Motor neuron (in vitro differentiated cells): Measurements from ENCODE around the gene ADAMTSL2. TPM values are rescaled to one million over a fixed set of nuclear protein-coding genes. Genes with fewer than 3 reads are reported as not detected.

Source experiments
- ATAC-seq, 8 experiments: fragments of 200-7000 bp; cut with Tn5 transposase; replicated peaks in 6 of 8; 2 replicates each; pipeline ENCODE4 v1.8.0; 2021; ENCODE audit warnings: mild to moderate bottlenecking in 8 of 8, moderate library complexity in 8 of 8
- H3K27ac ChIP-seq, 2 donors: fragments of 250-450 bp; sonication (Bioruptor Pico); 2 replicates each; pipeline ENCODE4 v1.9.0; 2021; ENCODE audit warnings: antibody characterized with exemption in 2 of 2, mild to moderate bottlenecking in 2 of 2, moderate library complexity in 1 of 2
- H3K4me1 ChIP-seq, 2 donors: fragments of 250-450 bp; sonication (Bioruptor Pico); replicated peaks in 1 of 2; 2 replicates each; pipeline ENCODE4 v1.6.1; 2021; ENCODE audit warnings: antibody characterized with exemption in 2 of 2, mild to moderate bottlenecking in 2 of 2, moderate library complexity in 1 of 2
- H3K4me3 ChIP-seq, 5 donors: fragments of 250-450 bp; sonication (Bioruptor Pico); 2 replicates each; pipeline ENCODE4 v1.9.0; 2021; ENCODE audit warnings: antibody characterized with exemption in 5 of 5, mild to moderate bottlenecking in 5 of 5, moderate library complexity in 4 of 5
- whole genome bisulfite sequencing, 10 experiments: fragments of 450-650 bp; shearing (Covaris generic); methylation state at CpG; one replicate each; pipeline ENCODE4 v1.0.0; 2022; 5-methylcytosine and 5-hydroxymethylcytosine counted together
- in situ Hi-C, 9 experiments: fragments of 400-800 bp; cut with MboI; loops; one replicate each; pipeline ENCODE4 v1.15.0; 2021; ENCODE audit warnings: low sequenced_read_pairs in 9 of 9, low pct_unique_long_range_greater_than_20kb in 2 of 9; ENCODE audit not compliant: unreplicated experiment in 9 of 9
- total RNA-seq, 8 experiments: library from RNA; unstranded; fragments of 300-600 nt; gene quantifications; 2 replicates each; pipeline versions ENCODE4 v1.2.3 to v1.2.4, GENCODE V29; 2022

The ADAMTSL2 gene
- total RNA-seq, 8 experiments from 2014 or later: 0.10 to 0.93 (median 0.32) TPM; not detected in 1

- in situ Hi-C loops: no loop called here
- H3K27ac ChIP-seq: peak overlapping the region; percentile 9 to 67
- H3K4me1 ChIP-seq: peaks cover 20 to 23% of the 10 kb centered on the region in 2 donors
- peak; percentile 29 to 78 (median 69) for ATAC-seq
- H3K4me3 ChIP-seq: no peak overlapping the region
- WGBS, 10 experiments: 7 to 71% (median 48%) methylated on average over 2 to 13 of the region's 18 CpGs; no CpG with 5 or more reads in 4 of the 10 experiments
Measured at GRCh38 chr9:133506653-133507038, 27.9 kb upstream of the ADAMTSL2 start.

DNA sequence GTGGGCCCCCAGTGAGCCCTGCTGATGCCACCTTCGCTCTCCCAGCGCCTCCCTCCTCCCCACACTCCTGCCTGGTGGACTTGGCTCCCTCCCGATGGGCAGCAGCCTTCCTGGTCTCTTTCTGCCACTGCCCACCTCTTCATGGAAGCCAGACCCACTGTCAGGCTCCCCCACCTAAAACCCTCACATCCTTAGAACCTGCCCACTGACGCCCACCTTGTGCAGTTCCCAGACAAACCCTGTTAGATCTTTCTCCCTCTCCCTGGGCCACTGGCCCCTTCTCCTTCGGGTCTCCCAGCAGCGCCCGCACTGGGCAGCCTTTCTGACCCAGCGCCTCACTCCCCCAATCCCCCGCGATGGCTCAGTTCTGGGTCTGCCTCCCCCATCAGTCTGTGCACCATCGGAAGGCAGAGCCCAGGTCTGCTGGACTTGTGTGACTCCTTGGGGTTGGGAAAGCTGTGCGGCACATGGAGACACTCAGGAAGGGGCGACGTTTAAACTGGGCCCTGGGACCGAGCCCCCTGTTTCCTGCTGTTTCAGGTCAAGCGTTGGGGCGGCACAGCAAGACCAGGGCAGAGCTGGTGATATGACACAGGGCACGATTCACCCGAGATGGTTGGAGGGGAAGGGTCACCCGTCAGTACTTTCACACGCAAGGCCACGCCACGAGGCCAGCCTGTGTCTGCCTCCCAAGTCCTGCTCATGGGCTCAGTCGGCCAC, 27.1 kb upstream of the ADAMTSL2 start:
- WGBS, 10 experiments: 72 to 100% (median 90%) methylated on average over 3 to 9 of the region's 24 CpGs; no CpG with 5 or more reads in 5 of the 10 experiments
- in situ Hi-C loops: no loop called here

GRCh38 chr9:133508046-133508445, 26.5 kb upstream of the ADAMTSL2 start:
- 50 to 100% methylated on average over 1 of the region's 8 CpGs; no CpG with 5 or more reads in 8 of the 10 experiments for WGBS, 10 experiments
- ATAC-seq: no peak
- H3K4me1 ChIP-seq: peaks cover 20 to 23% of the 10 kb centered on the region in 2 donors
- in situ Hi-C loops: no loop called here
- H3K4me3 ChIP-seq: no peak overlapping the region
- no peak overlapping the region for H3K27ac ChIP-seq

More for the DNA sequence above, 27.1 kb upstream of the ADAMTSL2 start:
- Histone ChIP-seq H3K27ac (peak overlapping the region; percentile 9 to 67), H3K4me3 (no peak overlapping the region), H3K4me1 (peaks cover 20 to 23% of the 10 kb centered on the region in 2 donors)
- ATAC-seq: no peak

DNA sequence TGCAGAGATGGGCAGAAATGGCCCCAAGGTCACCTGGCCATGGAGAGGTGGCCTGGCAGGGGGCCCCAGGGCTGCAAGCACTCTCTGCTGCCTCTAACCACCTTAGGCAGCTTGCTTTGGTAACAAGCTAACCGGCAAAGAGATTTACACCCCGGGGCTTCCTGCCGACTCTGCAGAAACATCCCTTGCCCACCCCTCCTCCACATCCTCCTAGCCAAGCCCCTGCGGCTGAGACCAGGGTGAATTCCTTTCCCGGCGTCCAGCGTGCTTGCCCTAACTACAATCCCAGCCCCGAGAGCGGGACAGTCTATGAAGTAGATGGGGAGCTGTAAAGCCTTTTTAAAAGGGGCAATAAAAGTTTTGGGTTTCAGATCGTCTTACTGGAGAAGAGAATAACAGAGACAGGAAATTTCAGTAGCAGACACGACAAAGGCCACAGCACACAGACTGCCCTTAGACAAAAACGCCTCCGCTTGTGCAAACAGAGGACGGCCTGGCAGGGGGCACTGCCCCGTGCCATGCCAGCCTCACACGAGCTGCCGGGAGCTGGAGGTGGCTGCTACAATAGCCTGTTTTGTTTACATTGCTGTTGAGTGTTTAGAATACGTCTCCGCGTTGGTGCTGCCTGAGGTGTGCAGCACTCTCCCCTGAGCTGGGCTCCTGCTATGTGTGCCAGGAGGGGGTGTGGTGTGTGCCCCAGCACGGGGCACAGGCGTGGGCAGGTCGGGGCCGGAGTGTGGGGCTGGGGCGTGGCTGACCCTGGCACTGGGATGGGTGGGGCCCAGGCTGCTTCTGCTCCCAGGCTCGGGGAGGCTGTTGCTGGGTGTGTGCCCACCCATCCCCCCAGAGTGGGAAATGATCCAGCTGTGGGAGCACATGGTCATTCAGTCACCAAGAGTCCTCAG, 25.1 kb upstream of the ADAMTSL2 start:
- Histone ChIP-seq H3K27ac (no peak overlapping the region), H3K4me1 (peaks cover 22 to 28% of the 10 kb centered on the region in 2 donors), H3K4me3 (no peak overlapping the region)
- in situ Hi-C loops: no loop called here
- WGBS, 10 experiments: 0 to 20% (median 11%) methylated on average over 1 to 13 of the region's 26 CpGs; no CpG with 5 or more reads in 5 of the 10 experiments
- peak; percentile 9 to 72 (median 47) for ATAC-seq

GRCh38 chr9:133510926-133511505, 23.5 kb upstream of the ADAMTSL2 start:
- H3K4me3 ChIP-seq: no peak overlapping the region
- 75% methylated on average over 4 of the region's 27 CpGs; no CpG with 5 or more reads in 9 of the 10 experiments for WGBS, 10 experiments
- in situ Hi-C loops: no loop called here
- no peak overlapping the region for H3K27ac ChIP-seq
- peaks cover 26 to 31% of the 10 kb centered on the region in 2 donors for H3K4me1 ChIP-seq
- no peak for ATAC-seq

GRCh38 chr9:133511607-133512006, 22.9 kb upstream of the ADAMTSL2 start:
- 50 to 100% (median 74%) methylated on average over 1 to 9 of the region's 10 CpGs; no CpG with 5 or more reads in 4 of the 10 experiments for WGBS, 10 experiments
- no peak overlapping the region for H3K4me3 ChIP-seq
- in situ Hi-C loops: no loop called here
- peaks cover 24 to 28% of the 10 kb centered on the region in 2 donors for H3K4me1 ChIP-seq
- ATAC-seq: no peak
- H3K27ac ChIP-seq: no peak overlapping the region

GRCh38 chr9:133512253-133513213, 22.0 kb upstream of the ADAMTSL2 start:
- WGBS, 10 experiments: 60 to 100% (median 93%) methylated on average over 1 to 15 of the region's 19 CpGs
- H3K4me3 ChIP-seq: no peak overlapping the region
- no peak overlapping the region for H3K27ac ChIP-seq
- peaks cover 18 to 23% of the 10 kb centered on the region in 2 donors for H3K4me1 ChIP-seq
- ATAC-seq: no peak
- in situ Hi-C loops: no loop called here

GRCh38 chr9:133513214-133514100, 21.0 kb upstream of the ADAMTSL2 start:
- 77 to 100% (median 80%) methylated on average over 1 to 6 of the region's 28 CpGs; no CpG with 5 or more reads in 6 of the 10 experiments for WGBS, 10 experiments
- in situ Hi-C loops: no loop called here
- Histone ChIP-seq H3K4me1 (peaks cover 18 to 23% of the 10 kb centered on the region in 2 donors), H3K27ac (no peak overlapping the region), H3K4me3 (no peak overlapping the region)
- peak in 3 of 8 experiments; percentile 6 to 13 (median 8) for ATAC-seq

DNA sequence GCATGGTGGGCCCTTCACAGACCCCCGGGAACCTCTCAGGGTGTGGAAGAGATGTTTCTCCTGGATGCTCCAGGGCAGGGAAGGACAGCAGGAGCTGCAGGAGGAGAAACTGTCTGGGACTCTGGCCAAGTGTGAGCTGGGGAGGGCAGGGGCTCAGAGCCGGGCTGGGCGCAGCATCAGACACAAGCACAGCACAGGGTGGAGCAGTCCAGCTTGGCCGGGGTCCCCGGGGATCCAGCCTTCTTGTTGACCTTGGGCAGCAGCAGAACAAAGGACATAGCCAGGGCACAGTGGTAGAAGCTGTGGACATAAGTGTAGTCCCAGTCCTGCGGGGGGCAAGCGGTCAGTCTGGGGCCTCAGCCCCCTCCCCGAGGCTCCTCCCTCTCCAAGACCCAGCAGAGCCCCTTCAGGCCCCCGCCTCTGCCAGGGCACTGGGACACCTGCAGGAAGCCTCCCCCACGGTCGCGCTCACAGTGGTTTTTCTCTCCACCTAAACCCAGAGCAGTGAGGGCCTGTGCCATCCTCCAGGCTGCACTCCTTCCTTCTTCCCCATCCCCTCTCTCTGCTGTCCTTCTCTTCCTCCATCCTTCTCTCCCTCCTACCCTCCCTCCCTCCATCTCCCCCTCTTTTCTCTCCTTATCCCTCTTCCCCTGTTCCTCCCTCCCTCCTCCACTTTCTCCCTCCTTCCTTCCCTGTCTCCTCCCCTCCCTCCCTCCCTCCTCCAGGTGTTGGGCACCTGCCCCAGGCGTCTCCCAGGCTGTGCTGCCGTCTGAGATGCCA, 19.9 kb upstream of the ADAMTSL2 start:
- 83% methylated on average over 1 of the region's 14 CpGs; no CpG with 5 or more reads in 9 of the 10 experiments for WGBS, 10 experiments
- no peak overlapping the region for H3K27ac ChIP-seq

GRCh38 chr9:133515240-133515610, 19.3 kb upstream of the ADAMTSL2 start:
- in situ Hi-C loops: no loop called here
- Histone ChIP-seq H3K27ac (no peak overlapping the region), H3K4me3 (no peak overlapping the region), H3K4me1 (peaks cover 6 to 8% of the 10 kb centered on the region in 2 donors)
- WGBS, 10 experiments: 80 to 94% methylated on average over 1 to 6 of the region's 10 CpGs; no CpG with 5 or more reads in 8 of the 10 experiments
- no peak for ATAC-seq

More for the DNA sequence above, 19.9 kb upstream of the ADAMTSL2 start:
- in situ Hi-C loops: no loop called here
- peak; percentile 12 to 73 (median 52) for ATAC-seq
- H3K4me1 ChIP-seq: peaks cover 11 to 14% of the 10 kb centered on the region in 2 donors
- no peak overlapping the region for H3K4me3 ChIP-seq
